H9 (cell line): ENCODE measurements around the gene NOP9. TPM values are rescaled to one million over a fixed set of nuclear protein-coding genes. Genes with fewer than 3 reads are reported as not detected.

Experiments
- DNase-seq: peaks from one replicate; pipeline ENCODE4 v3.0.0-alpha.2; 2017
- H2AFZ ChIP-seq: one replicate; pipeline ENCODE4 v1.6.1; 2013; ENCODE audit warnings: mild to moderate bottlenecking, low read length, control low read depth, moderate library complexity
- H2AK5ac ChIP-seq: 2 replicates; pipeline ENCODE4 v1.6.1; 2013; ENCODE audit warnings: low read length, control low read depth, mixed read lengths; ENCODE audit not compliant: insufficient read length
- H2BK120ac ChIP-seq: one replicate; pipeline ENCODE4 v1.6.1; 2013; ENCODE audit warnings: low read depth, mild to moderate bottlenecking, low read length, control low read depth, inconsistent platforms; ENCODE audit not compliant: poor library complexity, severe bottlenecking
- H2BK12ac ChIP-seq: 2 replicates; pipeline ENCODE4 v1.6.1; 2013; ENCODE audit warnings: low read length, control low read depth, mixed read lengths, low read depth; ENCODE audit not compliant: insufficient read length
- H2BK15ac ChIP-seq: 2 replicates; pipeline ENCODE4 v1.6.1; 2013; ENCODE audit warnings: low read depth, low read length, control low read depth
- H2BK20ac ChIP-seq: one replicate; pipeline ENCODE4 v1.6.1; 2013; ENCODE audit warnings: low read depth, mild to moderate bottlenecking, low read length, control low read depth, inconsistent platforms; ENCODE audit not compliant: poor library complexity, severe bottlenecking
- H2BK5ac ChIP-seq: 2 replicates; pipeline ENCODE4 v1.6.1; 2013; ENCODE audit warnings: low read length, control low read depth, mixed read lengths; ENCODE audit not compliant: insufficient read length
- H3K14ac ChIP-seq: 2 replicates; pipeline ENCODE4 v1.6.1; 2013; ENCODE audit warnings: low read length, control low read depth; ENCODE audit not compliant: insufficient read depth
- H3K18ac ChIP-seq: 2 replicates; pipeline ENCODE4 v1.6.1; 2013; ENCODE audit warnings: low read depth, mild to moderate bottlenecking, mixed read lengths, low read length, control low read depth; ENCODE audit not compliant: insufficient read length
- H3K23ac ChIP-seq: 2 replicates; pipeline ENCODE4 v1.6.1; 2013; ENCODE audit warnings: low read length, control low read depth, mixed read lengths, low read depth; ENCODE audit not compliant: insufficient read length
- H3K23me2 ChIP-seq: 2 replicates; pipeline ENCODE4 v1.6.1; 2013; ENCODE audit warnings: low read depth, mild to moderate bottlenecking, mixed read lengths, low read length, control low read depth; ENCODE audit not compliant: insufficient read length, poor library complexity, severe bottlenecking
- H3K27ac ChIP-seq: 2 replicates; pipeline ENCODE4 v1.5.1; 2013; ENCODE audit warnings: low read length, control low read depth, mixed read lengths, low read depth; ENCODE audit not compliant: insufficient read length
- H3K27me3 ChIP-seq: 2 replicates; pipeline ENCODE4 v1.6.1; 2013; ENCODE audit warnings: low read length, control low read depth, inconsistent platforms; ENCODE audit not compliant: insufficient read depth
- H3K4ac ChIP-seq: 2 replicates; pipeline ENCODE4 v1.6.1; 2013; ENCODE audit warnings: low read depth, mild to moderate bottlenecking, control low read depth, inconsistent platforms, low read length, moderate library complexity
- H3K4me1 ChIP-seq: 2 replicates; pipeline ENCODE4 v1.6.1; 2013; ENCODE audit warnings: low read length, control low read depth, inconsistent platforms; ENCODE audit not compliant: insufficient read depth
- H3K4me2 ChIP-seq: 2 replicates; pipeline ENCODE4 v1.6.1; 2013; ENCODE audit warnings: low read length, control low read depth, mixed read lengths; ENCODE audit not compliant: insufficient read length, insufficient read depth
- H3K56ac ChIP-seq: 2 replicates; pipeline ENCODE4 v1.6.1; 2013; ENCODE audit warnings: low read depth, mild to moderate bottlenecking, mixed read lengths, low read length, control low read depth; ENCODE audit not compliant: insufficient read length
- H3K79me1 ChIP-seq: 2 replicates; pipeline ENCODE4 v1.6.1; 2013; ENCODE audit warnings: low read depth, mild to moderate bottlenecking, moderate library complexity, low read length, control low read depth, inconsistent platforms; ENCODE audit not compliant: insufficient read depth, poor library complexity, severe bottlenecking
- H3K79me2 ChIP-seq: 2 replicates; pipeline ENCODE4 v1.6.1; 2013; ENCODE audit warnings: low read length, control low read depth, inconsistent platforms; ENCODE audit not compliant: insufficient read depth
- H3K9ac ChIP-seq: 2 replicates; pipeline ENCODE4 v1.6.1; 2013; ENCODE audit warnings: low read length, control low read depth, mixed read lengths; ENCODE audit not compliant: insufficient read length; ENCODE audit errors: extremely low read depth
- H3K9me3 ChIP-seq: one replicate; pipeline ENCODE4 v1.6.1; 2013; ENCODE audit warnings: low read depth, low read length, inconsistent platforms; ENCODE audit not compliant: control insufficient read depth
- H3T11ph ChIP-seq: one replicate; pipeline ENCODE4 v1.6.1; 2013; ENCODE audit warnings: mild to moderate bottlenecking, low read length, control low read depth, inconsistent platforms
- H4K20me1 ChIP-seq: one replicate; pipeline ENCODE4 v1.6.1; 2013; ENCODE audit not compliant: control insufficient read depth, insufficient read length, insufficient read depth
- H4K5ac ChIP-seq: 2 replicates; pipeline ENCODE4 v1.6.1; 2013; ENCODE audit warnings: low read depth, mild to moderate bottlenecking, mixed read lengths, low read length, control low read depth; ENCODE audit not compliant: insufficient read length
- H4K8ac ChIP-seq: replicated peaks from 2 replicates; pipeline ENCODE4 v1.6.1; 2013; ENCODE audit warnings: low read length, control low read depth, mixed read lengths, low read depth; ENCODE audit not compliant: insufficient read length
- H4K91ac ChIP-seq: 2 replicates; pipeline ENCODE4 v1.6.1; 2013; ENCODE audit warnings: low read depth, mild to moderate bottlenecking, moderate library complexity, mixed read lengths, low read length, control low read depth; ENCODE audit not compliant: insufficient read length
- H3K27ac Mint-ChIP-seq, 3 experiments: 2 replicates in 2 of 3; 3 replicates in 1 of 3; pipeline ENCODE4 v1.8.0; 2020 to 2021; ENCODE audit warnings: mixed read lengths in 3 of 3, mild to moderate bottlenecking in 1 of 3, moderate library complexity in 1 of 3
- H3K27me3 Mint-ChIP-seq: 2 replicates; pipeline ENCODE4 v1.8.0; 2021; ENCODE audit warnings: low read depth, mild to moderate bottlenecking, moderate library complexity, mixed read lengths
- H3K36me3 Mint-ChIP-seq, 3 experiments: 2 replicates in 2 of 3; 3 replicates in 1 of 3; pipeline ENCODE4 v1.8.0; 2020 to 2021; ENCODE audit warnings: low read depth in 3 of 3, mixed read lengths in 3 of 3; ENCODE audit not compliant: insufficient read depth in 1 of 3
- H3K4me1 Mint-ChIP-seq, 2 experiments: 2 replicates each; pipeline ENCODE4 v1.8.0; 2020; ENCODE audit warnings: mixed read lengths in 2 of 2
- H3K4me3 Mint-ChIP-seq, 2 experiments: 2 replicates in 1 of 2; 3 replicates in 1 of 2; pipeline ENCODE4 v1.8.0; 2020 to 2021; ENCODE audit warnings: mild to moderate bottlenecking in 2 of 2, mixed read lengths in 2 of 2, moderate library complexity in 1 of 2
- H3K9me3 Mint-ChIP-seq, 2 experiments: 2 replicates in 1 of 2; 3 replicates in 1 of 2; pipeline ENCODE4 v1.8.0; 2020; ENCODE audit warnings: mild to moderate bottlenecking in 2 of 2, mixed read lengths in 2 of 2, moderate library complexity in 1 of 2
- WGBS: extraction: QIAGEN DNeasy Blood & Tissue Kit; methylation state at CpG from one replicate; pipeline ENCODE4 v1.1.7; 2013; ENCODE audit warnings: missing lambda C conversion rate, low lambda C conversion rate, mixed read lengths; ENCODE audit not compliant: insufficient read length; ENCODE audit errors: extremely low coverage; 5-methylcytosine and 5-hydroxymethylcytosine counted together
- total RNA-seq: library from RNA; stranded (reverse); gene quantifications from 2 replicates; pipeline ENCODE4 v1.2.1, GENCODE V29; 2021
- TF ChIP-seq, protein P1 (sequence below): fragments of 200-600 bp; sonication (generic); conservative IDR thresholded peaks from 3 replicates; pipeline ENCODE4 v1.8.0; 2021; ENCODE audit warnings: antibody characterized with exemption, mild to moderate bottlenecking

Gene NOP9
- total RNA-seq, 1 experiment from 2014 or later: 34.7 TPM

DNA sequence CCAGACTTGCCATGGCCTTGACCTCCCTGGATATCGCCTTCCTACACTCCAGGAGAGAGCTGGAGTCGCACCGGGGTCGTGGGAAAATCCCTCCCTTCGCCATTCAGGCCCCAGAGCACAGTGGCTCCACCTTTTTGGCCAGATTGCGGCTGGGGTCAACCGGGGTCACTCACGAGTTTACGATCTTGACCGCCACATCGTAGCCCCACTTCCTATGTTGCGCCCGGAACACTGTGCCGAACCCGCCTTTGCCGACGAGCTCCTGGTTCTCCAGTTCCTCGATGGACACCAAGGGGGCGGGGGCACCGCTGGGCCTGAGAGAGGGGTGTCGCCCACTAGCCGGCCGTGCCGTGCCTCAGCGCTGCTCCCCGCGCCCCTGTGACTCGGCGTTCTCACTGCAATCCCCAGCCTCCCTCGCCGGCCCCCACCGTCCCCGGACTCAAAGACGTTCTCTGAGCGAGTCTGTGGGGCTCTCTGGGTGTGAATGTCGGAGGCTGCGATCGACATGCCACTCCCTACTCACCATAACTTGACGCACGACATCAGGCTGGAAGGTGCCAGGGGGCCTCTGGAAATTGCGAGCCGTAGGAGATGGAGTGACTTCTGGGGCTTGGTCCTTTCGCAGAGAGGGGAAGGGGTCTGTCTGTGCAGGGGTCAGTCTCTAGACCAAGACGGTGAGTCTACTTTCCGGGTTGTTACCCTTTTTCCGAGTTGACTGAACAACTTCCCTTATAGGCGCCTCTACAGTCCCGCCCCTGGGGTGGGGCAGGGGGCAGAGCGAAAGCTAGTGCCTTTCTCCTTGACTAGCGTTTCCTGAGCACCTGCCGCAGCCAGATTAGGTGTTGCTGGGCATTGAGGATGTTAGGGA, 39.9 kb downstream of the NOP9 start, which contains the start of gene RIPK3:
RIPK3 (minus strand) TSS at position 708 of the 868 bp plus-strand sequence; CDS start at position 543, 165 bp downstream.
- H3K36me3 Mint-ChIP-seq: no peaks in the 10 kb centered on the region

More for the DNA sequence above, 39.9 kb downstream of the NOP9 start, which contains the start of gene RIPK3:
- Mint-ChIP-seq H3K4me3 (peak within 1 kb of the TSS; percentile 71 to 87), H3K27me3 (peaks cover 96% of the 10 kb centered on the region), H3K4me1 (peaks cover 18 to 22% of the 10 kb centered on the region in 2 experiments), H3K9me3 (no peaks in the 10 kb centered on the region), H3K27ac (no peak within 1 kb of the TSS; a peak in 1 of 7 replicates)
- Histone ChIP-seq H3K9me3 (no peaks in the 10 kb centered on the region), H3K9ac (no peak within 1 kb of the TSS), H2AFZ (no peak within 1 kb of the TSS), H3K14ac (no peak within 1 kb of the TSS), H2BK15ac (no peak within 1 kb of the TSS), H2AK5ac (no peak within 1 kb of the TSS), H4K5ac (no peak within 1 kb of the TSS), H2BK120ac (no peak within 1 kb of the TSS), H3K4me2 (peak within 1 kb of the TSS; percentile 74), H3K23ac (no peak within 1 kb of the TSS), H3K56ac (no peak within 1 kb of the TSS), H3K79me2 (no peaks in the 10 kb centered on the region), H3K4me1 (no peaks in the 10 kb centered on the region; the same call in 1 of the 2 replicates), H3T11ph (no peak within 1 kb of the TSS), H4K8ac (no peak within 1 kb of the TSS), H3K27ac (no peak within 1 kb of the TSS), H2BK12ac (no peak within 1 kb of the TSS), H3K79me1 (no peaks in the 10 kb centered on the region), H4K91ac (no peak within 1 kb of the TSS), H3K27me3 (peaks cover 53% of the 10 kb centered on the region; the same call in 1 of the 2 replicates), H3K23me2 (peaks cover 15% of the 10 kb centered on the region), H3K4ac (no peak within 1 kb of the TSS), H3K18ac (no peak within 1 kb of the TSS), H4K20me1 (no peaks in the 10 kb centered on the region), H2BK20ac (no peak within 1 kb of the TSS), H2BK5ac (no peak within 1 kb of the TSS)
- TF ChIP-seq, protein P1, sequence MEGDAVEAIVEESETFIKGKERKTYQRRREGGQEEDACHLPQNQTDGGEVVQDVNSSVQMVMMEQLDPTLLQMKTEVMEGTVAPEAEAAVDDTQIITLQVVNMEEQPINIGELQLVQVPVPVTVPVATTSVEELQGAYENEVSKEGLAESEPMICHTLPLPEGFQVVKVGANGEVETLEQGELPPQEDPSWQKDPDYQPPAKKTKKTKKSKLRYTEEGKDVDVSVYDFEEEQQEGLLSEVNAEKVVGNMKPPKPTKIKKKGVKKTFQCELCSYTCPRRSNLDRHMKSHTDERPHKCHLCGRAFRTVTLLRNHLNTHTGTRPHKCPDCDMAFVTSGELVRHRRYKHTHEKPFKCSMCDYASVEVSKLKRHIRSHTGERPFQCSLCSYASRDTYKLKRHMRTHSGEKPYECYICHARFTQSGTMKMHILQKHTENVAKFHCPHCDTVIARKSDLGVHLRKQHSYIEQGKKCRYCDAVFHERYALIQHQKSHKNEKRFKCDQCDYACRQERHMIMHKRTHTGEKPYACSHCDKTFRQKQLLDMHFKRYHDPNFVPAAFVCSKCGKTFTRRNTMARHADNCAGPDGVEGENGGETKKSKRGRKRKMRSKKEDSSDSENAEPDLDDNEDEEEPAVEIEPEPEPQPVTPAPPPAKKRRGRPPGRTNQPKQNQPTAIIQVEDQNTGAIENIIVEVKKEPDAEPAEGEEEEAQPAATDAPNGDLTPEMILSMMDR: no peak
- DNase-seq: peak; percentile 58
- no CpG with 5 or more reads among the region's 51 CpGs for WGBS
